ENCODE measurements around the gene CDH4. TPM values are rescaled to one million over a fixed set of nuclear protein-coding genes. Genes with fewer than 3 reads are reported as not detected.

CDH4 gene
- polyA plus RNA-seq, 1 donor (not counting 4 experiments of a cell fraction or from before 2014, with no cell fraction given), result 2.2 TPM

DNA sequence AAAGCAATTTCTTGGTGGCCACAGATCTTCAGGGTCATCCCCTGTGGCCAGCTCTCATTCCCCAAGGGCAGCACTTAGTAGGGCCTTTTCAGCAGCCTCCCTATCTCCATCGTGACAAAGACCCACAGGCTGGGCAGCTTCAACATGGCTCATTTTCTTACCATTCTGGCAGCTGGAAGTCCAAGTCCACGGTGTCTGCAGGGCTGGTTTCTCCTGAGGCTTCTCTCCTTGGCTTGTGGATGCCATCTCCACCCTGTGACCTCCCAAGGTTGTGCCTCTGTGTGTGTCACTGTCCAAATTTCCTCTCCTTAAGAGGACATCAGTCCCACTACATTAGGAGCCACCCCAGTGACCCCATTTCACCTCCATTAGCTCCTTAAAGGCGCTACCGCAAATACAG, 161.7 kb downstream of the CDH4 start:
- dilution Hi-C loops (cut with MboI; ENCODE audit: extremely low pct_ligation_motif_present, low sequenced_read_pairs), result no loop called here
- DNase-seq (ENCODE audit: low read depth, low spot score), result no peak
- Histone ChIP-seq H3K9me1 (ENCODE audit: control insufficient read depth, extremely low read depth, insufficient read depth, low read length) (no peaks in the 10 kb centered on the region), H3K27me3 (ENCODE audit: control insufficient read depth, extremely low read depth, insufficient read depth, low read length) (no peaks in the 10 kb centered on the region), H3K27ac (ENCODE audit: control insufficient read depth, insufficient read depth, low read length) (no peak overlapping the region), H3K36me3 (ENCODE audit: control insufficient read depth in 2 of 2, extremely low read depth in 1 of 2, insufficient read depth in 2 of 2, low read length in 2 of 2) (peaks cover 0 to under 1% of the 10 kb centered on the region in 2 experiments), H3K4me1 (ENCODE audit: control insufficient read depth, extremely low read depth, insufficient read depth, low read length) (no peaks in the 10 kb centered on the region), H3K79me2 (ENCODE audit: control insufficient read depth, insufficient read depth, low read length) (no peaks in the 10 kb centered on the region), H2AFZ (ENCODE audit: control insufficient read depth, low read length) (no peak overlapping the region), H3K9ac (ENCODE audit: control insufficient read depth, extremely low read depth, insufficient read depth, low read length) (no peak overlapping the region), H3K4me3 (ENCODE audit: control insufficient read depth in 2 of 3, extremely low read depth in 1 of 3, insufficient read depth in 2 of 3, low read depth in 1 of 3, low read length in 3 of 3) (no peak overlapping the region), H3K9me3 (ENCODE audit: control insufficient read depth, low read depth, low read length) (no peaks in the 10 kb centered on the region), H3K4me2 (ENCODE audit: control insufficient read depth, extremely low read depth, insufficient read depth, low read depth, low read length) (no peak overlapping the region), H4K20me1 (ENCODE audit: control insufficient read depth, extremely low read depth, insufficient read depth, low read length) (peaks cover 6% of the 10 kb centered on the region)
- FAIRE-seq, result no peak
- TF ChIP-seq EZH2 (IDR thresholded peaks at IDR 0.05; ENCODE audit: low read length), result no peak
- TF ChIP-seq, protein P1, sequence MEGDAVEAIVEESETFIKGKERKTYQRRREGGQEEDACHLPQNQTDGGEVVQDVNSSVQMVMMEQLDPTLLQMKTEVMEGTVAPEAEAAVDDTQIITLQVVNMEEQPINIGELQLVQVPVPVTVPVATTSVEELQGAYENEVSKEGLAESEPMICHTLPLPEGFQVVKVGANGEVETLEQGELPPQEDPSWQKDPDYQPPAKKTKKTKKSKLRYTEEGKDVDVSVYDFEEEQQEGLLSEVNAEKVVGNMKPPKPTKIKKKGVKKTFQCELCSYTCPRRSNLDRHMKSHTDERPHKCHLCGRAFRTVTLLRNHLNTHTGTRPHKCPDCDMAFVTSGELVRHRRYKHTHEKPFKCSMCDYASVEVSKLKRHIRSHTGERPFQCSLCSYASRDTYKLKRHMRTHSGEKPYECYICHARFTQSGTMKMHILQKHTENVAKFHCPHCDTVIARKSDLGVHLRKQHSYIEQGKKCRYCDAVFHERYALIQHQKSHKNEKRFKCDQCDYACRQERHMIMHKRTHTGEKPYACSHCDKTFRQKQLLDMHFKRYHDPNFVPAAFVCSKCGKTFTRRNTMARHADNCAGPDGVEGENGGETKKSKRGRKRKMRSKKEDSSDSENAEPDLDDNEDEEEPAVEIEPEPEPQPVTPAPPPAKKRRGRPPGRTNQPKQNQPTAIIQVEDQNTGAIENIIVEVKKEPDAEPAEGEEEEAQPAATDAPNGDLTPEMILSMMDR (optimal IDR thresholded peaks at IDR 0.05 in 1 of 3, IDR thresholded peaks at IDR 0.05 in 1 of 3, conservative IDR thresholded peaks at IDR 0.05 in 1 of 3; ENCODE audit: extremely low read depth in 1 of 3, insufficient read depth in 2 of 3, low read length in 3 of 3), result no peak

DNA sequence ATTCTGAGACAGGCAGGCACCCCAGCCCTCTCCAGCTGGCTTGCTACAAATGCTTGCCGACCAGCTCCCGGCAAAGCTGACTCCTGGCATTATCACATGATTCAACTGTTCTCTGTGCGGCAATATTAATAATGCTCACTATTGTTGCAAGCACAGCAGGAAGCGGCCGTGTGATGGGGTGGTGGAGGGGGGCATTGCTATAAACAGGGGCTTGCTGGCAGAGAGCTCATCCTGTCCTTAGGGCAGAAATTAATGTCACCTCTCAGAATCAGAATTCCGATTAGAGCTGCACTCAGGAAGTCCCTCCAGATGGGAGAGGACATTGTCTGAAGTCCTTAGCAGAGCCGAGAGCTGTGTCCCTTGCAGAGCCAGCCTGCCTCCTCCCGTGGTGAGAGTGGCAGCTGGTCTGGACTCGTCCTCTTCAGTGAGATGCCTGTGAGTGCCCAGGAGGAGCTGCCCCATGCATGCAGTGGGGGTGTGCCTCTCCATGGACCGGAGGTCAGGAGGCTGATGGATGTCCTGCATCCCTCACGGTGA, 162.5 kb downstream of the CDH4 start:
- Histone ChIP-seq H3K9me1 (ENCODE audit: control insufficient read depth, extremely low read depth, insufficient read depth, low read length) (no peaks in the 10 kb centered on the region), H3K36me3 (ENCODE audit: control insufficient read depth in 2 of 2, extremely low read depth in 1 of 2, insufficient read depth in 2 of 2, low read length in 2 of 2) (no peaks in the 10 kb centered on the region), H3K9ac (ENCODE audit: control insufficient read depth, extremely low read depth, insufficient read depth, low read length) (no peak overlapping the region), H3K4me3 (ENCODE audit: control insufficient read depth in 2 of 3, extremely low read depth in 1 of 3, insufficient read depth in 2 of 3, low read depth in 1 of 3, low read length in 3 of 3) (no peak overlapping the region), H3K79me2 (ENCODE audit: control insufficient read depth, insufficient read depth, low read length) (no peaks in the 10 kb centered on the region), H3K27me3 (ENCODE audit: control insufficient read depth, extremely low read depth, insufficient read depth, low read length) (no peaks in the 10 kb centered on the region), H3K27ac (ENCODE audit: control insufficient read depth, insufficient read depth, low read length) (no peak overlapping the region), H2AFZ (ENCODE audit: control insufficient read depth, low read length) (no peak overlapping the region), H3K4me2 (ENCODE audit: control insufficient read depth, extremely low read depth, insufficient read depth, low read depth, low read length) (no peak overlapping the region), H4K20me1 (ENCODE audit: control insufficient read depth, extremely low read depth, insufficient read depth, low read length) (peaks cover 6% of the 10 kb centered on the region), H3K4me1 (ENCODE audit: control insufficient read depth, extremely low read depth, insufficient read depth, low read length) (no peaks in the 10 kb centered on the region), H3K9me3 (ENCODE audit: control insufficient read depth, low read depth, low read length) (no peaks in the 10 kb centered on the region)
- FAIRE-seq (no peak), DNase-seq (ENCODE audit: low read depth, low spot score) (no peak)
- TF ChIP-seq, protein P1 (optimal IDR thresholded peaks at IDR 0.05 in 1 of 3, IDR thresholded peaks at IDR 0.05 in 1 of 3, conservative IDR thresholded peaks at IDR 0.05 in 1 of 3; ENCODE audit: extremely low read depth in 1 of 3, insufficient read depth in 2 of 3, low read length in 3 of 3), result no peak
- no peak for TF ChIP-seq EZH2 (IDR thresholded peaks at IDR 0.05; ENCODE audit: low read length)
- dilution Hi-C loops (cut with MboI; ENCODE audit: extremely low pct_ligation_motif_present, low sequenced_read_pairs), result no loop called here

Measured in keratinocyte (primary cell).